ENCODE results near the gene TYMP.

TYMP gene

GRCh38 chr22:50563413-50564160 is 33.8 kb upstream of the TYMP start:
- DNase-seq (ENCODE audit: low read depth), result no peak
- TF ChIP-seq, protein P1, sequence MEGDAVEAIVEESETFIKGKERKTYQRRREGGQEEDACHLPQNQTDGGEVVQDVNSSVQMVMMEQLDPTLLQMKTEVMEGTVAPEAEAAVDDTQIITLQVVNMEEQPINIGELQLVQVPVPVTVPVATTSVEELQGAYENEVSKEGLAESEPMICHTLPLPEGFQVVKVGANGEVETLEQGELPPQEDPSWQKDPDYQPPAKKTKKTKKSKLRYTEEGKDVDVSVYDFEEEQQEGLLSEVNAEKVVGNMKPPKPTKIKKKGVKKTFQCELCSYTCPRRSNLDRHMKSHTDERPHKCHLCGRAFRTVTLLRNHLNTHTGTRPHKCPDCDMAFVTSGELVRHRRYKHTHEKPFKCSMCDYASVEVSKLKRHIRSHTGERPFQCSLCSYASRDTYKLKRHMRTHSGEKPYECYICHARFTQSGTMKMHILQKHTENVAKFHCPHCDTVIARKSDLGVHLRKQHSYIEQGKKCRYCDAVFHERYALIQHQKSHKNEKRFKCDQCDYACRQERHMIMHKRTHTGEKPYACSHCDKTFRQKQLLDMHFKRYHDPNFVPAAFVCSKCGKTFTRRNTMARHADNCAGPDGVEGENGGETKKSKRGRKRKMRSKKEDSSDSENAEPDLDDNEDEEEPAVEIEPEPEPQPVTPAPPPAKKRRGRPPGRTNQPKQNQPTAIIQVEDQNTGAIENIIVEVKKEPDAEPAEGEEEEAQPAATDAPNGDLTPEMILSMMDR (IDR thresholded peaks at IDR 0.05; ENCODE audit: low read depth, low read length, missing control alignments), result no peak
- peak overlapping the region; percentile 52 for H3K4me3 ChIP-seq (ENCODE audit: low read depth, low read length)
- in situ Hi-C loops (cut with HindIII; ENCODE audit: low sequenced_read_pairs), result no loop called here

GRCh38 chr22:50562523-50563412 is 33.0 kb upstream of the TYMP start, which contains the start of gene SYCE3:
Gene SYCE3 (minus strand): TSS chr22:50562919. CDS start chr22:50556405, 6,514 bp downstream.
- in situ Hi-C loops (cut with HindIII; ENCODE audit: low sequenced_read_pairs), result no loop called here
- H3K4me3 ChIP-seq (ENCODE audit: low read depth, low read length), result peak within 1 kb of the TSS; percentile 52
- TF ChIP-seq, protein P1 (IDR thresholded peaks at IDR 0.05; ENCODE audit: low read depth, low read length, missing control alignments), result peak; percentile 86
- peak; percentile 51 for DNase-seq (ENCODE audit: low read depth)

- H3K4me3 ChIP-seq (ENCODE audit: low read depth, low read length), result no peak overlapping the region
- in situ Hi-C loops (cut with HindIII; ENCODE audit: low sequenced_read_pairs), result no loop called here
- no peak for DNase-seq (ENCODE audit: low read depth)
- TF ChIP-seq, protein P1 (IDR thresholded peaks at IDR 0.05; ENCODE audit: low read depth, low read length, missing control alignments), result no peak
Observed at GRCh38 chr22:50561401-50562358, 31.9 kb upstream of the TYMP start.

GRCh38 chr22:50560034-50560433 is 30.2 kb upstream of the TYMP start:
- H3K4me3 ChIP-seq (ENCODE audit: low read depth, low read length), result no peak overlapping the region
- TF ChIP-seq, protein P1 (IDR thresholded peaks at IDR 0.05; ENCODE audit: low read depth, low read length, missing control alignments), result no peak
- DNase-seq (ENCODE audit: low read depth), result no peak
- in situ Hi-C loops (cut with HindIII; ENCODE audit: low sequenced_read_pairs), result no loop called here

- in situ Hi-C loops (cut with HindIII; ENCODE audit: low sequenced_read_pairs), result no loop called here
- TF ChIP-seq, protein P1 (IDR thresholded peaks at IDR 0.05; ENCODE audit: low read depth, low read length, missing control alignments), result no peak
- no peak for DNase-seq (ENCODE audit: low read depth)
- no peak overlapping the region for H3K4me3 ChIP-seq (ENCODE audit: low read depth, low read length)
Observed at GRCh38 chr22:50556703-50557102, 26.9 kb upstream of the TYMP start.

- TF ChIP-seq, protein P1 (IDR thresholded peaks at IDR 0.05; ENCODE audit: low read depth, low read length, missing control alignments), result no peak
- DNase-seq (ENCODE audit: low read depth), result no peak
- in situ Hi-C loops (cut with HindIII; ENCODE audit: low sequenced_read_pairs), result no loop called here
- H3K4me3 ChIP-seq (ENCODE audit: low read depth, low read length), result no peak overlapping the region
Observed at GRCh38 chr22:50553310-50553709, 23.5 kb upstream of the TYMP start.
